IMR-90 (cell line): ENCODE data around the gene SLC35F3. TPM values are rescaled to one million over a fixed set of nuclear protein-coding genes. Genes with fewer than 3 reads are reported as not detected.

Experiments
- ATAC-seq: fragments of 200-7000 bp; cut with Tn5 transposase; 2 replicates; pipeline ENCODE4 v1.9.1; 2020; ENCODE audit warnings: low read depth, mild to moderate bottlenecking, moderate library complexity
- BruUV-seq: library from RNA; stranded (reverse); fragments of 400-500 nt; replicated peaks from 2 replicates; lab custom pipeline; 2021; lab: Mats Ljungman, UMichigan
- CTCF ChIA-PET: fragments of 300-600 bp; formaldehyde crosslinking; extraction: SDS; loops from one replicate; lab custom pipeline; 2021; ENCODE audit warnings: antibody characterized with exemption; lab: Yijun Ruan, JAX
- POLR2A ChIA-PET: fragments of 300-600 bp; sonication (Branson Sonifier 250); formaldehyde crosslinking; loops from one replicate; lab custom pipeline; 2022; ENCODE audit warnings: antibody characterized with exemption; ENCODE audit not compliant: unreplicated experiment; lab: Charles Lee
- DNase-seq: peaks from one replicate; pipeline ENCODE4 v3.0.0; 2013
- H2AFZ ChIP-seq: replicated peaks from 2 replicates; pipeline ENCODE3; 2013; ENCODE audit warnings: low read length, mild to moderate bottlenecking; ENCODE audit not compliant: poor library complexity
- H2AK5ac ChIP-seq: 2 replicates; pipeline ENCODE4 v1.6.1; 2013; ENCODE audit warnings: low read depth, low read length, inconsistent platforms
- H2AK9ac ChIP-seq: replicated peaks from 2 replicates; pipeline ENCODE3; 2013; ENCODE audit warnings: mild to moderate bottlenecking, low read depth, low read length, moderate library complexity; ENCODE audit not compliant: poor library complexity
- H2BK120ac ChIP-seq: 2 replicates; pipeline ENCODE4 v1.6.1; 2013; ENCODE audit warnings: low read depth, low read length, inconsistent platforms
- H2BK15ac ChIP-seq: 3 replicates; pipeline ENCODE4 v1.6.1; 2013; ENCODE audit warnings: low read depth, low read length, inconsistent platforms
- H2BK20ac ChIP-seq: 2 replicates; pipeline ENCODE4 v1.6.1; 2013; ENCODE audit warnings: low read depth, mild to moderate bottlenecking, inconsistent platforms, low read length, moderate library complexity
- H2BK5ac ChIP-seq: 2 replicates; pipeline ENCODE4 v1.6.1; 2013; ENCODE audit warnings: mild to moderate bottlenecking, low read depth, low read length, inconsistent platforms; ENCODE audit not compliant: poor library complexity, severe bottlenecking
- H3K14ac ChIP-seq: replicated peaks from 2 replicates; pipeline ENCODE4 v1.6.1; 2013; ENCODE audit warnings: low read depth, low read length, inconsistent platforms
- H3K18ac ChIP-seq: 2 replicates; pipeline ENCODE4 v1.6.1; 2013; ENCODE audit warnings: low read depth, low read length, control low read depth
- H3K23ac ChIP-seq: 2 replicates; pipeline ENCODE4 v1.6.1; 2013; ENCODE audit warnings: low read depth, low read length, inconsistent platforms
- H3K27ac ChIP-seq: 2 replicates; pipeline ENCODE4 v1.5.1; 2013; ENCODE audit warnings: mild to moderate bottlenecking, control low read depth, low read length; ENCODE audit not compliant: insufficient read depth
- H3K27me3 ChIP-seq: 2 replicates; pipeline ENCODE4 v1.6.1; 2013; ENCODE audit warnings: low read length; ENCODE audit not compliant: control insufficient read depth, insufficient read depth
- H3K36me3 ChIP-seq: 2 replicates; pipeline ENCODE4 v1.6.1; 2013; ENCODE audit warnings: low read length, mixed read lengths; ENCODE audit not compliant: control insufficient read depth, insufficient read depth
- H3K4ac ChIP-seq: 2 replicates; pipeline ENCODE4 v1.6.1; 2013; ENCODE audit warnings: low read depth, low read length, inconsistent platforms
- H3K4me1 ChIP-seq: 2 replicates; pipeline ENCODE4 v1.6.1; 2013; ENCODE audit warnings: low read length, mixed read lengths; ENCODE audit not compliant: control insufficient read depth, insufficient read depth
- H3K4me2 ChIP-seq: 2 replicates; pipeline ENCODE4 v1.6.1; 2013; ENCODE audit warnings: low read depth, mild to moderate bottlenecking, control low read depth, low read length, moderate library complexity
- H3K4me3 ChIP-seq: 2 replicates; pipeline ENCODE4 v1.5.1; 2013; ENCODE audit warnings: low read depth, mild to moderate bottlenecking, control low read depth, low read length, moderate library complexity; ENCODE audit not compliant: insufficient read depth
- H3K56ac ChIP-seq: 2 replicates; pipeline ENCODE4 v1.6.1; 2013; ENCODE audit warnings: low read length, inconsistent platforms; ENCODE audit not compliant: insufficient read depth; ENCODE audit errors: extremely low read depth
- H3K79me1 ChIP-seq, 2 experiments: 2 replicates each; pipeline ENCODE4 v1.6.1; 2013; ENCODE audit warnings: low read length in 2 of 2, inconsistent platforms in 1 of 2, low read depth in 1 of 2
- H3K9ac ChIP-seq: 2 replicates; pipeline ENCODE4 v1.6.1; 2013; ENCODE audit warnings: low read depth, low read length, control low read depth
- H3K9me1 ChIP-seq: 2 replicates; pipeline ENCODE4 v1.6.1; 2013; ENCODE audit warnings: low read length, inconsistent platforms; ENCODE audit not compliant: insufficient read depth
- H3K9me3 ChIP-seq: 2 replicates; pipeline ENCODE4 v1.6.1; 2013; ENCODE audit warnings: low read length; ENCODE audit not compliant: control insufficient read depth, insufficient read depth
- H4K20me1 ChIP-seq: 2 replicates; pipeline ENCODE4 v1.6.1; 2013; ENCODE audit warnings: low read length, inconsistent platforms; ENCODE audit not compliant: insufficient read depth
- H4K5ac ChIP-seq: 2 replicates; pipeline ENCODE4 v1.6.1; 2013; ENCODE audit warnings: mild to moderate bottlenecking, low read depth, low read length, control low read depth
- H4K8ac ChIP-seq, 2 experiments: 2 replicates each; pipeline ENCODE4 v1.6.1; 2013; ENCODE audit warnings: low read depth in 2 of 2, low read length in 2 of 2, control low read depth in 1 of 2, inconsistent platforms in 1 of 2
- H4K91ac ChIP-seq: 2 replicates; pipeline ENCODE4 v1.6.1; 2013; ENCODE audit warnings: low read depth, low read length, inconsistent platforms; ENCODE audit not compliant: insufficient read depth
- BHLHE40 ChIP-seq: fragments of 150-350 bp; IDR thresholded peaks from 2 replicates; pipeline ENCODE4 v1.6.1; 2016; ENCODE audit warnings: mild to moderate bottlenecking, low read depth, low read length
- CEBPB ChIP-seq: IDR thresholded peaks from 2 replicates; pipeline ENCODE4 v1.6.1; 2012; ENCODE audit warnings: low read depth, low read length, improper control_type of control experiment
- CHD1 ChIP-seq: IDR thresholded peaks from 2 replicates; pipeline ENCODE4 v1.6.1; 2012; ENCODE audit warnings: low read depth, low read length, improper control_type of control experiment
- FOS ChIP-seq: fragments of 150-350 bp; IDR thresholded peaks from 2 replicates; pipeline ENCODE4 v1.6.1; 2016; ENCODE audit warnings: low read depth, low read length
- MAFK ChIP-seq: IDR thresholded peaks from 2 replicates; pipeline ENCODE4 v1.6.1; 2012; ENCODE audit warnings: low read depth, low read length, improper control_type of control experiment
- MAZ ChIP-seq: IDR thresholded peaks from 2 replicates; pipeline ENCODE4 v1.6.1; 2012; ENCODE audit warnings: low read depth, mild to moderate bottlenecking, low read length, improper control_type of control experiment, moderate library complexity, borderline replicate concordance
- MXI1 ChIP-seq: IDR thresholded peaks from 2 replicates; pipeline ENCODE4 v1.6.1; 2012; ENCODE audit warnings: low read depth, mild to moderate bottlenecking, low read length, moderate library complexity, borderline replicate concordance
- NFE2L2 ChIP-seq: fragments of 150-350 bp; IDR thresholded peaks from 2 replicates; pipeline ENCODE4 v1.6.1; 2016; ENCODE audit warnings: low read depth, mild to moderate bottlenecking, low read length
- POLR2A ChIP-seq: IDR thresholded peaks from 2 replicates; pipeline ENCODE4 v1.6.1; 2012; ENCODE audit warnings: mild to moderate bottlenecking, low read depth, low read length
- RAD21 ChIP-seq: IDR thresholded peaks from 2 replicates; pipeline ENCODE4 v1.6.1; 2012; ENCODE audit warnings: low read length, improper control_type of control experiment
- RCOR1 ChIP-seq: IDR thresholded peaks from 2 replicates; pipeline ENCODE4 v1.6.1; 2012; ENCODE audit warnings: mild to moderate bottlenecking, low read length, improper control_type of control experiment; ENCODE audit not compliant: insufficient replicate concordance
- RFX5 ChIP-seq: IDR thresholded peaks from 2 replicates; pipeline ENCODE4 v1.8.0; 2012; ENCODE audit warnings: low read depth, mild to moderate bottlenecking, low read length, moderate library complexity
- SMC3 ChIP-seq: fragments of 150-350 bp; IDR thresholded peaks from 2 replicates; pipeline ENCODE4 v1.6.1; 2016; ENCODE audit warnings: low read depth, mild to moderate bottlenecking, antibody characterized with exemption, low read length, moderate library complexity
- WGBS, 2 experiments: methylation state at CpG; one replicate each; pipeline versions ENCODE4 v1.1.5 to v1.1.7; 2013; ENCODE audit warnings: missing lambda C conversion rate in 2 of 2; ENCODE audit not compliant: insufficient read length in 1 of 2; ENCODE audit errors: extremely low coverage in 2 of 2; 5-methylcytosine and 5-hydroxymethylcytosine counted together
- dilution Hi-C: fragments of 300-500 bp; cut with HindIII; formaldehyde crosslinking; loops from one replicate; pipeline ENCODE4 v1.14.3; 2018; ENCODE audit warnings: low sequenced_read_pairs; ENCODE audit not compliant: unreplicated experiment
- in situ Hi-C: fragments of 300-500 bp; cut with MboI; formaldehyde crosslinking; loops from 3 replicates; pipeline ENCODE4 v1.14.3; 2019; ENCODE audit warnings: low sequenced_read_pairs, inconsistent platforms, mixed read lengths
- intact Hi-C: fragments of 100-400 bp; cut with micrococcal nuclease; formaldehyde crosslinking; loops from 2 replicates; pipeline ENCODE4 v1.10.0; 2022
- polyA plus RNA-seq, 3 experiments: library from polyadenylated mRNA; depleted of rRNA; stranded (reverse); fragments of >200 nt; gene quantifications; 2 replicates each; pipeline ENCODE4 v1.2.3, GENCODE V29; 2012; ENCODE audit warnings: low replicate concordance in 1 of 3
- total RNA-seq: library from RNA; depleted of rRNA; stranded (reverse); fragments of >200 nt; gene quantifications from 2 replicates; pipeline ENCODE4 v1.2.3, GENCODE V29; 2012
- TF ChIP-seq, protein P1 (sequence below): fragments of 150-350 bp; IDR thresholded peaks from 2 replicates; pipeline ENCODE4 v1.6.1; 2016; ENCODE audit warnings: low read depth, mild to moderate bottlenecking, low read length, moderate library complexity, borderline replicate concordance
- TF ChIP-seq, protein P2 (sequence below): fragments of 150-350 bp; IDR thresholded peaks from 2 replicates; pipeline ENCODE4 v1.6.1; 2017; ENCODE audit warnings: mild to moderate bottlenecking, antibody characterized with exemption, low read length, low read depth
- TF ChIP-seq, protein P3 (sequence below): conservative IDR thresholded peaks from 2 replicates; pipeline ENCODE4 v1.5.1; 2012; ENCODE audit warnings: mild to moderate bottlenecking, low read depth, low read length, improper control_type of control experiment

Gene SLC35F3
- total and polyA plus RNA-seq, 2 of the 4 experiments (the other 2 are of a cell fraction) = under 0.01 to 0.17 TPM

DNA sequence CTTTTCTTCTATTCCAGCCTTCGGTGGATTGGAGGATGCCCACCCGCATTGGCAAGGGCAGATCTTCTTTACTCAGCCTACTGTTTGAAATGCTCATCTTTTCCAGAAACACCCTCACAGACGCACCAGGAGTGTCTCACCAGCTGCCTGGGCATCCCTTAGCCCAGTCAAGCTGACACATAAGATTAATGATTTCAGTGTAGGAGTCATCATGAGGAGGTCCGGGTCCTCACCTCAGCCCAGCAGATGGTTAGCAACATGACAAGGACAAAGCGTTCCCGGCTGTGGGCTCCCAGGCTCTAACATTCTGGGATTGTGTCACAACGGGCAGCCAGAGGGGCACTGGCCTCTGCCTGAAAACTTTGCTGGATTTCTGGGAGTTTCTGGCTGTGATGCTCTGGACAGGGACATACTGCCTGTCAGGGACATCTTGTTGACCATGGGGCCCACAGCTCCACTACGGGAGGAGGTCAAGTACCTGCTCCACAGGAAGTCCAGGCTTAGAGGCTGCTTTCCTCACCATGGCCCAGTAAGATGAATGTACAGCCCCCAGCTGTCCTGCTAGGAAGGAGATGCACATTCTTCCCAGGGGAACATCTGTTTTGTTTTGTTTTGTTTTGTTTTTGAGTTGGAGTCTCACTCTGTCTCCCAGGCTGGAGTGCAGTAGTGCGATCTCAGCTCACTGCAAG, 264.8 kb downstream of the SLC35F3 start:
- Histone ChIP-seq H3K4me1 (no peaks in the 10 kb centered on the region), H3K4me2 (no peak overlapping the region), H3K4ac (no peak overlapping the region), H3K9me3 (no peaks in the 10 kb centered on the region), H3K79me1 (no peaks in the 10 kb centered on the region), H2BK15ac (no peak overlapping the region), H4K20me1 (no peaks in the 10 kb centered on the region), H3K9ac (no peak overlapping the region), H3K14ac (no peak overlapping the region), H2BK5ac (no peak overlapping the region), H3K27ac (no peak overlapping the region), H3K23ac (no peak overlapping the region), H3K36me3 (no peaks in the 10 kb centered on the region), H3K27me3 (no peaks in the 10 kb centered on the region), H2BK120ac (no peak overlapping the region), H3K18ac (no peak overlapping the region), H3K9me1 (no peaks in the 10 kb centered on the region), H2AFZ (no peak overlapping the region), H4K5ac (no peak overlapping the region), H4K8ac (no peak overlapping the region), H3K56ac (no peak overlapping the region), H4K91ac (no peak overlapping the region), H2AK9ac (no peak overlapping the region), H2BK20ac (no peak overlapping the region), H2AK5ac (no peak overlapping the region), H3K4me3 (no peak overlapping the region)
- ATAC-seq (no peak), DNase-seq (no peak)
- ChIA-PET CTCF (no interaction called here), POLR2A (no interaction called here)
- WGBS, 2 experiments = 76% methylated on average over 3 of the region's 9 CpGs; no CpG with 5 or more reads in 1 of the 2 experiments
- intact Hi-C loops (no loop called here), dilution Hi-C loops (no loop called here), in situ Hi-C loops (no loop called here)
- no TSS peak for BruUV-seq
- TF ChIP-seq RFX5 = no peak
- TF ChIP-seq NFE2L2 = no peak
- no peak for TF ChIP-seq POLR2A
- TF ChIP-seq, protein P1, sequence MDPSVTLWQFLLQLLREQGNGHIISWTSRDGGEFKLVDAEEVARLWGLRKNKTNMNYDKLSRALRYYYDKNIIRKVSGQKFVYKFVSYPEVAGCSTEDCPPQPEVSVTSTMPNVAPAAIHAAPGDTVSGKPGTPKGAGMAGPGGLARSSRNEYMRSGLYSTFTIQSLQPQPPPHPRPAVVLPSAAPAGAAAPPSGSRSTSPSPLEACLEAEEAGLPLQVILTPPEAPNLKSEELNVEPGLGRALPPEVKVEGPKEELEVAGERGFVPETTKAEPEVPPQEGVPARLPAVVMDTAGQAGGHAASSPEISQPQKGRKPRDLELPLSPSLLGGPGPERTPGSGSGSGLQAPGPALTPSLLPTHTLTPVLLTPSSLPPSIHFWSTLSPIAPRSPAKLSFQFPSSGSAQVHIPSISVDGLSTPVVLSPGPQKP = no peak
- TF ChIP-seq BHLHE40 = no peak
- TF ChIP-seq CEBPB = no peak
- TF ChIP-seq, protein P2, sequence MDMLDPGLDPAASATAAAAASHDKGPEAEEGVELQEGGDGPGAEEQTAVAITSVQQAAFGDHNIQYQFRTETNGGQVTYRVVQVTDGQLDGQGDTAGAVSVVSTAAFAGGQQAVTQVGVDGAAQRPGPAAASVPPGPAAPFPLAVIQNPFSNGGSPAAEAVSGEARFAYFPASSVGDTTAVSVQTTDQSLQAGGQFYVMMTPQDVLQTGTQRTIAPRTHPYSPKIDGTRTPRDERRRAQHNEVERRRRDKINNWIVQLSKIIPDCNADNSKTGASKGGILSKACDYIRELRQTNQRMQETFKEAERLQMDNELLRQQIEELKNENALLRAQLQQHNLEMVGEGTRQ = no peak
- no peak for TF ChIP-seq CHD1
- TF ChIP-seq FOS = no peak
- no peak for TF ChIP-seq RAD21
- TF ChIP-seq, protein P3, sequence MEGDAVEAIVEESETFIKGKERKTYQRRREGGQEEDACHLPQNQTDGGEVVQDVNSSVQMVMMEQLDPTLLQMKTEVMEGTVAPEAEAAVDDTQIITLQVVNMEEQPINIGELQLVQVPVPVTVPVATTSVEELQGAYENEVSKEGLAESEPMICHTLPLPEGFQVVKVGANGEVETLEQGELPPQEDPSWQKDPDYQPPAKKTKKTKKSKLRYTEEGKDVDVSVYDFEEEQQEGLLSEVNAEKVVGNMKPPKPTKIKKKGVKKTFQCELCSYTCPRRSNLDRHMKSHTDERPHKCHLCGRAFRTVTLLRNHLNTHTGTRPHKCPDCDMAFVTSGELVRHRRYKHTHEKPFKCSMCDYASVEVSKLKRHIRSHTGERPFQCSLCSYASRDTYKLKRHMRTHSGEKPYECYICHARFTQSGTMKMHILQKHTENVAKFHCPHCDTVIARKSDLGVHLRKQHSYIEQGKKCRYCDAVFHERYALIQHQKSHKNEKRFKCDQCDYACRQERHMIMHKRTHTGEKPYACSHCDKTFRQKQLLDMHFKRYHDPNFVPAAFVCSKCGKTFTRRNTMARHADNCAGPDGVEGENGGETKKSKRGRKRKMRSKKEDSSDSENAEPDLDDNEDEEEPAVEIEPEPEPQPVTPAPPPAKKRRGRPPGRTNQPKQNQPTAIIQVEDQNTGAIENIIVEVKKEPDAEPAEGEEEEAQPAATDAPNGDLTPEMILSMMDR = no peak
- TF ChIP-seq SMC3 = no peak
- TF ChIP-seq MAFK = no peak
- TF ChIP-seq MXI1 = no peak
- TF ChIP-seq RCOR1 = no peak
- TF ChIP-seq MAZ = no peak
